HFF-Myc (cell line): ENCODE measurements around the gene MAPRE2.
A peak's percentile ranks its signal among the peaks of the same experiment; 100 is the strongest.

Experiments used
- DNase-seq: peaks from one replicate; pipeline ENCODE4 v3.0.0-alpha.2; 2011; ENCODE audit warnings: low read depth; ENCODE audit errors: extremely low read depth
- H3K4me3 ChIP-seq: replicated peaks from 2 replicates; pipeline ENCODE4 v1.5.1; 2011; ENCODE audit warnings: low read depth, mild to moderate bottlenecking, control low read depth, low read length
- TF ChIP-seq, protein P1 (sequence below): IDR thresholded peaks from 2 replicates; pipeline ENCODE4 v1.5.1; 2012; ENCODE audit warnings: mild to moderate bottlenecking, low read depth, low read length, control low read depth; ENCODE audit errors: missing control alignments

Gene MAPRE2

DNA sequence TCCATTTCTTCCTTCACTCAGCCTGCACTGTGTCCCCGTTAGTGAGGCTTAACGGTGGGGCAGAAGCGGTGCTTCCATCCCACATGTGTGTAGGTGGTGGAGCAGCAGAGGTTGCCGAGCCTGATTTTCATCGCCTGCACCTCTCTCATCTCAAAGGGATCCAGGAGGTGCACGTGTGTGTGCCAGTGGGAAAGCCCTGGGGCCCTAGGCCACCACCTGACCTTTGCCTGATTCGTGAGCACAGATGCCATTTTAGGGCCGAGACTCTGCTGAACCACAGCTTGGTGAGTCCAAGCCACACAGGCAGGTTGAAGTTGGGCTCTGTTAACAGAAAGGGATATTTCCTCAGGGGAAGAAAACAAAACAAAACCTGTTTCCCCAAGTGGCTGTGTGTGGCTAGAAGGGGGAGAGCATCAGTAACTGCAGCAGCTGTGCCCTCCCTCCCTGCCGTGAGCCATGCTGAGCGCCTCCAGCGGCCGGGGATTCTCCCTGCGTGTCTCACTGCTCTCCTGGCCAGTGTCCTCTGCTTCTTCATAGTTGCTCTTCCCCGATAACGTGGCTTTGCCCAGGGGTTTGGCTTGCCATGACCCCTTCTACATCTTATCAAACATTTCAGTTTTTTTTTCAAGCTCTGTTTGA, 81.5 kb downstream of the MAPRE2 start:
- no peak for DNase-seq
- no peak overlapping the region for H3K4me3 ChIP-seq
- TF ChIP-seq, protein P1, sequence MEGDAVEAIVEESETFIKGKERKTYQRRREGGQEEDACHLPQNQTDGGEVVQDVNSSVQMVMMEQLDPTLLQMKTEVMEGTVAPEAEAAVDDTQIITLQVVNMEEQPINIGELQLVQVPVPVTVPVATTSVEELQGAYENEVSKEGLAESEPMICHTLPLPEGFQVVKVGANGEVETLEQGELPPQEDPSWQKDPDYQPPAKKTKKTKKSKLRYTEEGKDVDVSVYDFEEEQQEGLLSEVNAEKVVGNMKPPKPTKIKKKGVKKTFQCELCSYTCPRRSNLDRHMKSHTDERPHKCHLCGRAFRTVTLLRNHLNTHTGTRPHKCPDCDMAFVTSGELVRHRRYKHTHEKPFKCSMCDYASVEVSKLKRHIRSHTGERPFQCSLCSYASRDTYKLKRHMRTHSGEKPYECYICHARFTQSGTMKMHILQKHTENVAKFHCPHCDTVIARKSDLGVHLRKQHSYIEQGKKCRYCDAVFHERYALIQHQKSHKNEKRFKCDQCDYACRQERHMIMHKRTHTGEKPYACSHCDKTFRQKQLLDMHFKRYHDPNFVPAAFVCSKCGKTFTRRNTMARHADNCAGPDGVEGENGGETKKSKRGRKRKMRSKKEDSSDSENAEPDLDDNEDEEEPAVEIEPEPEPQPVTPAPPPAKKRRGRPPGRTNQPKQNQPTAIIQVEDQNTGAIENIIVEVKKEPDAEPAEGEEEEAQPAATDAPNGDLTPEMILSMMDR, result no peak

DNA sequence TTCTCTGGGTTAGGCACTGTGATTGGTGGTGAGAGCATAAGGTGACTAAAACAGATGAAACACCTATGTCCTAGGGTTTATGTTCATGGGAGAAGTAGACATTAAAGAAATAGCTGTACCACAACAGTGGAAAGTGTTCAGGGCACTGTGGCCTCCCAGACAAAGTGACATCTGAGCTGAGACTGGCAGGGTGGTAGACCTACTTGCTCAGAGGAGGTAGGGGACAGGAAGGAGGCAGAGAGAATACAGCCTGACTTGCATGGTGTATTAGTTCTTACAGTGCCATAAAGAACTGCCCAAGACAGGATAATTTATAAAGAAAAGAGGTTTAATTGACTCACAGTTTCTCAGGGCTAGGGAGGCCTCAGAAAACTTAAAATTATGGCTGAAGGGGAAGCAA, 82.6 kb downstream of the MAPRE2 start:
- TF ChIP-seq, protein P1, result no peak
- no peak overlapping the region for H3K4me3 ChIP-seq
- DNase-seq, result no peak

DNA sequence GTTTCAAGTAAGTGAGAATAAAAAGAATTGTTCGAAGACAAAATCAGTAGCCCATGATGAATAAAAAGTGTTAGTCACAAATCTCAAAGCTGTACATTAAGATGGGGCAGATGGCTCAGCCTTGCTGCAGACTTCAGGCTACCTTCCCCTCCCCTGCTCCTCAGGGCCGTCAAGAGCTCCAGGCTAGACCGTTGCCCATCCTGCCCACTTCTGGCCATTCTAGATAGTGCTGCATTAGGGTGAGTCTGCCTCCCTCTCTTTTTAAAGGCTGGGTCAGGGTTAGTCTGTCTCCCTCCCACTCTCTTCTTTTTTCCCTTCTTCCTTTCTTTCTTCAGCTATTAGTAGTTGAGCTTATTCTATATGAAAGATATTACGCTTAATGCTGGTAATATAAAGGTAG, 86.0 kb downstream of the MAPRE2 start:
- TF ChIP-seq, protein P1, result peak; percentile 26
- no peak for DNase-seq
- no peak overlapping the region for H3K4me3 ChIP-seq

DNA sequence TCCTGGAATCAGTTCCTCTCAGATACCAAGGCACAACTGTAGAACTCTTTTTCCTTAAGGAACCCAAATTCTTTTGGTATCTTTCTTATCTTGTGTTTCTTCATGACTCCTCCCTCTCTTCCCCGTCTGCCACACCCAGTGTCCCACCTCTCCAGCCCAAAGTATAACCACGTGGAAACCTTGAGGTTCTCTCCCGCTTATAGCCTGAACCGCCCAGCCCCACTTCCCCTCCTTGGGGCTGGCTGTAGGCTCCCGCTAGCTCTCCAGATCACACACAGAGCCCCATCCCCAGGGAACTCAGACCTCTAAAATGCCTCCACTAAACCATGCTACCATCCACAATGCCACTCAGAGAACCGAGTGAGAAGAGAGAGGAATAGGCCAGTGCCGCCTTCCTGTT, 87.5 kb downstream of the MAPRE2 start:
- DNase-seq, result no peak
- TF ChIP-seq, protein P1, result no peak
- no peak overlapping the region for H3K4me3 ChIP-seq

DNA sequence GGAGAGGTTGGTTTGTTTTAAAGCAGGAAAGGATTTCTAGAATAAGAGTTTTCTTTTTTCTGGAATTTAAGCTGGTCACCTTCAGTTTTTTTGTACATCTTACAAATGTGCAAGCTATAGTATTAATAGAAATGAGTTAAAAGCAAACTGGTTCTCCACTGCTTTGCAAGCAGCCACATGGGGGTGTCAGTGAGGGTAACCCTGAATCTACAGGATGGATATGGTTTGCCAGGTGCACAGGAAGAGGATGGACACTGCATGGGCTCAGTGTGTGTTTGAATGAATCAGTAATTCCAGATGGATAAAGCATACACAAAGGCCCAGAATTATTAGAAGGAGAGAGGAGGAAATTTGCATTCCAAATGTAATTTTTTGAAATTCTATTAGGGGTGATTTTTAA, 89.0 kb downstream of the MAPRE2 start:
- TF ChIP-seq, protein P1, result no peak
- no peak overlapping the region for H3K4me3 ChIP-seq
- DNase-seq, result no peak

DNA sequence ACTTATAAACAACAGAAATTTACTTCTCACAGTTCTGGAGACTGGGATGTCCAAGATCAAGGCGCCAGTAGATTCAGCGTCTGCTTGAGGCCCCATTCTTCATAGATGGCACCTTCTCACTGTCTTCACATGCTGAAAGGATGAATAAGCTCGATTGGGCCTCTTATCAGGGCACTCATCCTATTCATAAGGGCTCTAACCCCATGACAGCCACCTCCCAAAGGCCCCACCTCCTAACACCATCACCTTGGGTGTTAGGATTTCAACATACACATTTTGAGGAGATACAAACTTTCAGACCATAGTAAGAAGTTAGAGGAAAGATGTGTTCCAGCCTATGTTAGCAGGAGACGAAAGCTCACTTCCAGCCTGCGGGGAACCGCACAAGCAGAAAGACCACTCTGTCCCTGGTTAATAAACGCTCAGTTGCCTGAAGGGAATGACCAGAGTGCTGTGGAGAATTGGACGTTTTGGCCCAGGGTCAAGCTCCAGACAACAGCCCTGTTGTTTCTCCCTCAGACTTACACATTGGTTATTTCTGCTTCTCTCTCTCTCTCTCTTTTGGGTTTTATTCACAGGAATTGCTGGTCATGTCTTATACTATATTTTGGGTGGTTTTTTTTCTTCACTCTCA, 90.3 kb downstream of the MAPRE2 start:
- H3K4me3 ChIP-seq, result no peak overlapping the region
- TF ChIP-seq, protein P1, result no peak
- no peak for DNase-seq
